GM18508 (cell line): ENCODE results near the gene LINGO1.

Experiments
- ATAC-seq: cut with Tn5 transposase; IDR thresholded peaks from one replicate; pipeline ENCODE4 v1.9.1; 2021; ENCODE audit warnings: moderate number of reproducible peaks; ENCODE audit not compliant: insufficient read depth, unreplicated experiment

The LINGO1 gene

DNA sequence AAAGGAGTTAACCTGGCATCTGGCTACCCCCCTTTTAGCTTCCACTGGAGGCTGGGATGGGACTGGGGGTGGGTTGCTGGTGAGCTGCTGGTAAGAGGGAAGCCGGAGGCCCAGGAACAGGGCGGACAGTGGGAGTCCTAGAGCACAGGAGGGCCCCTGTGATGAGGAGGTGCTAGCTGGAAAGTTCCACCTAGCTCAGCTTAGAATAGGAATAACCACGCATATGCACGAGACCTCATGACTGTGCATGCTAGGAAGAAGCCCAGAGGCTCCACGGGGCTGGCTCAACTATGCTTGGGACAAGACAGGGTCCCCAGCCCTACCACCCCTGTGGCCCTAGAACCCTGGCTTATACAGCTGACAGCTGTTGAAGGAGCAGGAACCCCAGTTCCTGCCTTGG is 34.1 kb downstream of the LINGO1 start:
- no peak for ATAC-seq

GRCh38 chr15:77597804-77598453 is 34.8 kb downstream of the LINGO1 start:
- no peak for ATAC-seq

DNA sequence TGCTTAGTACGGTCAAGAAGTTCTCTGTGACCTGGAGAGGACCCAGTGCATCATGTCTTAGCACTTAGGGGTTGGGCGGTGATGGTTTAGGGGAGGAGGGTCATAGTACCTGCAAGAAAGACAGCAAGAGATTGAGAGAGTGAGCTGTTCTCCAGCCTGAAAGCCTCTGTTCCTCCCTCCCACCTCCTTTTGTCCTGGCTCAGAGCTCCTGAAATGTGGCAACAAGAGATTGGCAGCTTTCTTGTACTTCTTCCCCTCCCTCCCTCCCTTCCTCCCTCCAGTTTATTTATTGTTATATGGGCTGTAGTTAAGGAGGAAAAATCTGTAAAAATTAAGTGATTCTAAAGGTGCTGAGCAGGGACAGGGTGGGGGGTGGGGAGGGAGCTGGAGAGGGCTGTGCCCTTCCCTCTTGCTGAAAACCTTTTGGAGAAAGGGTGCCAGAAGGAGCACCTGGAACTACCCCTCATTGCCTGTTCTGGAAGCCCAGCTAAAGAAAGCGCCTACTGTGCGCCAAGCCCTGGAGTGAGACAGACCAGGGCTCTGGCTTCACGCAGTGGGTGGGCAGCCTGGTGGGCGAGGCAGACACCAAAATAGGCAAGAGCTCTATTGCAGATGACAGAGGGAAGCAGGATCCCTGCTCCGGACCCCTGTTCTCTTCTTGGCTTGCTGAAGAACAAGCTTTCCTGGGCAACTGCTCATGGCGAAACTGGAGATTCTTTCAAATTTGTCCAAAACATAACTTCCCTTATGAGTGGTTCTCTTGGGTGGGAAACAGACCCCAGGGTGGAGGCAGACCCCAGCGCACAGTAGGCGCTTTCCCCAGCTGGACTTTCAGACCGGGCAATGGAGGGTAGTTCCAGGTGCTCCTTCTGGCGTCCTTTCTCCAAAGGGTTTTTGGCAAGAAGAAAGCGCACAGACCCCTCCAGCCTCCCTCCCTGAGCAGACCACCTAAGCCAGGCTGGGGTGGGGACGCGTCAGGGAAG is 35.6 kb downstream of the LINGO1 start:
- no peak for ATAC-seq

DNA sequence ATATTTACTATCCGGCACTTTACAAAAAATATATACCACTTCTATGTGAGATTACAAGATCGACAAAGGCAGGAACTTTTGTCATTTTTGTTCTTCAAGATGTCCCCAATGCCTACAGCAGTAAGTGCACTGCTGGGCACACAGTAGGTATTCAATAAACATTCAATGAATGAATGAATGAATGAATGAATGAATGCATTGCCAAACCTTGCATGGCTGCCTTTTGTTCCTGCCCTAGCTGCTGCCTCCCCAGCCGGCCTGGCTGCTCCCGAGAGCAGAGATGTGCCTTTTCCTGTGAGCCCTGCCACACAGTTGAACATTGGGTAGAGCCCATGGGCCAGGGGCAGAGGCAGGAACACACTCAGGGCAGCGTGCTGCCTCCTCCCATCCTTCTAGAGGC is 37.5 kb downstream of the LINGO1 start:
- ATAC-seq = no peak

DNA sequence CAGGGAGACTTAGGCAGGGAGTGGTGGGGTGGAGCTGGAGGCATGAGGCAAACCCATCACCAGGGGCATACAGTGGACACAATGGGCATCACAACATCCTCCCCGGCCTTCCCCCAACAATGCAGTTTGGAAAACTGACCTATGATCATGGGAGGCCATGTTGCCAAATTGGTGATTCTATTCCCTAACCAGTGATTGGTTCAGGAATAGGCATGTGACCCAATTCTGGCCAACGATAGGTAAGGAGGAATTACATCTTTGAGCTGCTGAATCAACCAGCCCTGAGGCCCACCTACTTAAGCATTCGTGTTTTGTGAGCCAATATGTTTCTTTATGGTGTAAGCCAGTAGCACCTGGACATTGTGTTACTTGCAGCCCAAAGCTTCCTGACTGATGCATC is 40.0 kb downstream of the LINGO1 start:
- ATAC-seq = no peak

DNA sequence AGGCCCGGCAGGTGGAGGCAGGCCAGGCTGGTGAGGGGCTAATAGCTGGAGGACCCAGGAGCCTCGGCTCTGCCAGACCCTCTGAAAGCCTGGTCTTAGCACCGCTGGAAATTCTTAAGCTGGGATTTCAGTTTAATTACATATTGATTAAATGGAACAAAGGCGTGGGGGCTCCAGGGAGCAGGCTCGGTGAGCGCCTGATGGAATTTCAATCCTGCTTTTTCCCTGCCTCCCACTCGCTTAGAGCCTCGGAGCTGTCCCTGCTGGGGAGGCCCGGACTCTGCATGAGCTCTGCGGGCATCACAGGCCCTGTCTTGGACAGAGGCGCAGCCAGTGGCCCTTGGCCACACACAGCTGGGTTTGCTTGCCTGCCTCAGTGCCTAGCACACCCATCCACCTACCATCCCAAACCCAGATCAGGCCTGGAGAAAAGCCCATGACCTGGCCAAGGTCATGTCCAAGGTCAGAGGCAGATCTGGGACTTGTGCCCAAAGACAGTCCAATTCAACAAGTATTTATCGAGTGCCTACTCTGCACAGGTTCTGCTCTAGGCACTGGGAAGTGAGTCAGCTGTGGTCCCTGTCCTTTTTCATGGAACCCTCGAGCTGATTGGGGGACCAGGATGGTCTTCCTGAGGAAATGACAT is 40.6 kb downstream of the LINGO1 start:
- no peak for ATAC-seq

GRCh38 chr15:77589839-77590238 is 42.9 kb downstream of the LINGO1 start:
- ATAC-seq = no peak

GRCh38 chr15:77588126-77588525 is 44.6 kb downstream of the LINGO1 start:
- ATAC-seq = no peak

GRCh38 chr15:77584691-77585090 is 48.0 kb downstream of the LINGO1 start:
- no peak for ATAC-seq

DNA sequence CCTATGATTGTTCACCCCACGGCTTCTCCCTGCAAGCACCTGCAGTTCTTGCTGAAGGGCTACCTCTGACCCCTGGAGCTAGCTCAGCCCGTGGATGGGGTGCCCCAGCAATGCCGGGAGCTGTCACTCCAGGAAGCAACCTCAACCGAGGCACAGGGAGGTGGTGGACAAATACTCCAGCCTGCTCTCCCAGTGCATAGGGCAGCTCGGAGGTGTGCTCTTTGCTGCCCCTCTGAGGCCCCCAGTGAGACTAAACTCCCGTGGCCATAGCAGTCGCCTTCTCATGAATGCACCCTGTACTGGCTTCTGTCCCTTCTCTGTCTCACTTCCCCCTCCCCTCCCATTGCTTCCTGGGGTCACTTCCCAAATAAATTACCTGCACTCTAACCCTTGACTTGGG is 48.5 kb downstream of the LINGO1 start:
- no peak for ATAC-seq

- ATAC-seq = no peak
Measured at GRCh38 chr15:77582763-77583162, 49.9 kb downstream of the LINGO1 start.

GRCh38 chr15:77581896-77582569 is 50.7 kb downstream of the LINGO1 start:
- ATAC-seq = no peak

DNA sequence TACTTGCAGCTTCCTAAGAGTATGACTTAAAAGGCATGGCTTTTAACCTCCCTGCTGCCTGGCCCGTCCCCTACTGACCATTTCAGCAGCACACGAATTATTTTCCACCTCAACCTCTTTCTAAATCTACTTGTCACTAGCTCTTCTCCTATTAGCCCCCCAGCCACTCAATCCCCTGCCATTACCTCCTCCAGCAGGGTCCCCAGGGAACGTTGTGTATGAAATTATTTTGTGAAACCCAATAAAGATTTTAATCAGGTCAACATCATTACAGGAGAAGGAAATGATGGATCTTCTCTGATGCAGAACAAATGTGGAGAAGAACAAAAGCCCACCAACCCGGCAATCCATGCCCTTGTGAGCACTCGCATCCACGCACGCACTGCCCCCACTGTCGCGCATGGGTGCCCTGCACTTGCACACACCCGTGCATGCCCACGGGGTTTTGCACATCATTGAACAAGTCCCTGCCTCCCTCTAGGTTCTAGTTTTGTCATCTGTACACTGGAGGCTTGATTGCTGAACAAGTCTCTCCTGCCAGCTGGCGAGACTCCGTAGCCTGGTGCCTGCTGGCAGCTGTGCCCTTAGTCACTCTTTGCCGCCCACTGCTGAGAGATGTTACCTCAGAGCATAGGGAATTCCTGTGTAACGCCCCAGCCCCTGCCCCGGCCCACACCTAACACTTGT is 51.6 kb downstream of the LINGO1 start:
- no peak for ATAC-seq

DNA sequence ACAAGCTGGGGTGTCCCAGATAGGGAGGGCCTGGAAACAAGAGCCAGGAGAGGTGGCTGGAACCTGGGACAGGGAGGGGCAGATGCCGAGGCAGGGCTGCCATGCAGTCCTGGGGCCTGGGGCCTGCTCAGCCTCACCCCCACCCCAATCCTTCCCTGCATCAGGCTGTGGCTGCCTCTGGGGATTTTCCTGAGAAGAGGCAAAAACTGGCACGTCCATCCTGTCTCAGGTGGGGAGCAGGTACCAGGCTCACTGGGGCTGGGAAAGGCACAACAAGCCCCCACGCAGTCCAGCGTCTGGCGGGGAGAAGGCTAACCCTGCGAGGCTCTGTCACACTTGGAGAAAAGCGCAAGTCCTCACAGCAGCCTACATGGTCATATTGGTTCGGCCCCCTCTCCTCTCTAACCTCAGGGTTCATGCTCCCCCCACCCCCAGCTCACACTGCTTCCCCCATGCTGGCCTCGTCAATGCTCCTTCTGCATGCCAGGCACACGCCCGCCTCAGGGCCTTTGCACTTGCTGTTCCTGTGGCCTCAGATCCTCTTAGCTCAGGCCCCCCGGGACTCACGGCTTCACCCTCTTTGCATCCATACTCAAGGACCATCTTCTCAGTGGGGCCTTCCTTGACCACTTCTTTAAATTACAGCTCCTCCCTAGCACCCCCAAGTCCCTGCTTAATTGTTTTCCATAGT is 53.1 kb downstream of the LINGO1 start:
- ATAC-seq = no peak

DNA sequence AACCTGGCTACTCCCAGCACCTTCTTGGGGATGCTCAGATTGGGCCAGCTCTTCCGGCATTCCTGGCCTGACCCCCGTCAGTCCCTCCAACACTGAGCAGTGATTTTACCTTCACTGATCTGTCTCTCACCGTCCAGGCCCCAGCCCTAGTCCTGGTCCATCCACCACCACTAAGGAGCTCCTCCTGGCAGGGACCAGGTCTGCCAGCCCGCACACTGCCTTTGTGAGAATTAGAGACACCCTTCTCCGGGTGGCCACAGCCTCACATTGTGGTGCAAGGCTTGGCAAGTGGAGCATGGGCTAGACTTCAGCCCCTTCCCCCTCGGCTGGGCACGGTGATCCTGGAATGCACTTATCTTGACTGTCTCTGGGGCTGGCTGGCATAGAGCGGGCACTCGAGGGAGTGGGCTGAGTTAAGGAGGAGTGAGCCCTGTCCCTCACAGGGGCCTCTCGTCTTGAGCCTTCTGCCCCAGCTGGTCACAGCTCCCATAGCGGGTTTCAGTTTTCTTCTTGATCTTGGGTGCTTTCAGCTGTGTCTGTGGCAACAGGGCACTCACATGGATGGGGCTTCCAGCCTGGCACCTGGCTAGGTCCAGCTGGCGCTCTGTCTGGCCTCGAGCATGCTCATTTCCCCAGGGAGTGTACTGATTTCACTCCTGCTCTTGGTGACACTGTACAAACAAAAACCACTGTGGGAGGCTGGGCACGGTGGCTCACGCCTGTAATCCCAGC is 53.9 kb downstream of the LINGO1 start:
- ATAC-seq = no peak

GRCh38 chr15:77577366-77577950 is 55.3 kb downstream of the LINGO1 start:
- no peak for ATAC-seq

DNA sequence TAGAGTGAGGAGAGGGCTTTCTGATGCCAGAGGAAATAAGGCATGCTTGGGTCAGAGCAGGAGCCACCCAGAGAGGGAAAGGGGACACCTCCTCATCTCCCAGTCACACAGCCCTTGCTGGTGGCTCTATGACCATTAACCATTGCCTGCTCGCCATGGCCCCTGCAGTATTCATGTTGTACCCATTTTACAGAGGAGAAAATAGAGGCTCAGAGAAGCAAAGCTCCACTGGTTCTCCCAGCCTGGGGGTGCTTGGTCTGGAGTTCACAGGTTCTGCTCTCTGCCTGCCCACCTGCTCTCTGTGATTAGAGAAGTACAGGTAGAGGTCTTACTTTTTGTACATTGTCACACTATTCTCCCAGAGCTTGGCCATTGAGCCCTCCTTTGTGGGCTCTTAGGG is 56.2 kb downstream of the LINGO1 start:
- ATAC-seq = no peak

GRCh38 chr15:77575203-77575934 is 57.3 kb downstream of the LINGO1 start:
- ATAC-seq = no peak
